ENCODE results near the gene AP2A2.

GRCh38 chr11:933936-934335 is 8.3 kb downstream of the AP2A2 start:
- TF ChIP-seq CTCF (IDR thresholded peaks at IDR 0.05) (no peak), POLR2AphosphoS5 (IDR thresholded peaks at IDR 0.05; ENCODE audit: low read depth, low read length) (no peak), SIN3A (IDR thresholded peaks at IDR 0.05; ENCODE audit: borderline replicate concordance, insufficient read depth, low read depth, low read length) (no peak)
